HG02610 (cell line): Measurements from ENCODE around the gene CRYL1.

Experiments
- ATAC-seq: cut with Tn5 transposase; IDR thresholded peaks from one replicate; pipeline ENCODE4 v1.9.1; 2021; ENCODE audit warnings: mild to moderate bottlenecking, moderate library complexity; ENCODE audit not compliant: unreplicated experiment

Gene CRYL1

DNA sequence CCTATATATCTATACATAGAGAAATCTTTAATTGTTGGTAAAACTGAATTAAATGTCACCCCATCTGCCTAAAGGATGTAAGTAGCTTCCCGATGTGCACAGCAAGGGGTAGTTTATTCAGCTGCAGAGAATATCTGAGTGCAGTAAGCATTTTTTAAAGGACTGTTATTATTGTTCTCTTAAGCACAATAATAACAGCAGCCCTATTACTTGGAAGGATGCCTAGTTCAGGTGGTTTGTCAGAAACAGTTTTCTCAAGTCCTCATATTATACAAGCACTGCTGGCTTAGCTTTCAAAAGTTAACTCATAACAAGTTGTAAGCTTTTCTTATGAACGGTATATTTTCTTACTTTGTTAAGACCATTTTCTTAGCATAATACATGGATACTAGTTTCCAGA lies 142.6 kb downstream of the CRYL1 start:
- ATAC-seq, result no peak

DNA sequence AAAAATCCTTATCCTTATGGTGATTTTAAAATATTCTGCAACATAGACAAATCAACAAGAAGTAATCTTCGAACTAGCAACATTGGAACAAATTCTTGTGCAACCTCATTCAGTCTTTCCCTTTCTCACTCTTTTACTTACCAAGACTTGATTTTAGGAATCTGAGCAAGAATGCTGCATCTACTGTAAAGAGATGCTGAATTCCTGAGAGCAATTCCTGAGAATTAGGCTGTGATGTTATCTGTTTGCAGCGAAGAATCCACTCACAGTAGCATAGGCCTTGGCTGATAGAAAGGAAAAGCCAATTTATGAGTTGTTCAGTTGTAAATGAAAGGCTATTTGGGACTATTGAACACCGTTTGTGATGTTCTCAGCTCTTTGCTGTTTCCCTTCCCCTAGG lies 144.3 kb downstream of the CRYL1 start:
- ATAC-seq, result no peak

DNA sequence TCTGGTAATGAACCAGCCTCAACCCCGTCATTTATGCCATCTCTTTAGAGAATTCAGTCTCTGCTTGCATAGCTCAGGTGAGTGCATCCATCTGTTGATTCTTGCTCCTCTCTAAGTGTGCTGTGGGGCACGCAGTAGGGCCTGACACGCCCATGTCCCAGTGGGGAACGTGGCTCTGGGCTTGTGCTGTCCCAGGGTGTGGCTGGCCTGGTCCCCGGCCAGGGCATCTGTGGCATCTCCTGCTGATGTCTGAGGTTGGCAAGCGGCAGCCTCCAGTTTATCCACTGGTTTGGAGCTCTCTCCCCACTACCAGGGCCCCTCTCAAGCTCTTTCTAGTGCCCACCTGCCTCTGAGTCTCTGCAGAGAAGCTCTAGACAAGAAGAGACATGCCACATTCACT lies 146.9 kb downstream of the CRYL1 start:
- ATAC-seq, result no peak

- no peak for ATAC-seq
These were observed 147.9 kb downstream of the CRYL1 start for GRCh38 chr13:20377720-20378119.

DNA sequence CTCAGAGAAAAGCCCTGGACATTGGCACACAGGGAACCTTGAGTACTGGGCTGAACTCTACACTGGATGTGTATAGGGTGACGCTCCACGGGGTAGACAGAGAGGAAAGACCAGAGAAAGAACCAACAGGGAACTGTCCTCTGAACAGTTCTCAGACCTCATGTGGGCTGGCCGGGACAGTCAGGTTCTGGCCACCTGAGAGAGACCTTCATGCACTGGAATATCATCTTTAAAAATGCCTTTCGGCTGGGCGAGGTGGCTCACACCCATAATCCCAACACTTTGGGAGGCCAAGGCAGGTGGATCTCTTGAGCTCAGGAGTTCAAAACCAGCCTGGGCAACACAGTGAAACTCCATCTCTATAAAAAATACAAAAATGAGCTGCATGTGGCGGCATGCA lies 149.8 kb downstream of the CRYL1 start:
- no peak for ATAC-seq

- no peak for ATAC-seq
These were observed 151.8 kb downstream of the CRYL1 start for GRCh38 chr13:20373861-20374260.

GRCh38 chr13:20371825-20372224 lies 153.8 kb downstream of the CRYL1 start:
- ATAC-seq, result no peak

DNA sequence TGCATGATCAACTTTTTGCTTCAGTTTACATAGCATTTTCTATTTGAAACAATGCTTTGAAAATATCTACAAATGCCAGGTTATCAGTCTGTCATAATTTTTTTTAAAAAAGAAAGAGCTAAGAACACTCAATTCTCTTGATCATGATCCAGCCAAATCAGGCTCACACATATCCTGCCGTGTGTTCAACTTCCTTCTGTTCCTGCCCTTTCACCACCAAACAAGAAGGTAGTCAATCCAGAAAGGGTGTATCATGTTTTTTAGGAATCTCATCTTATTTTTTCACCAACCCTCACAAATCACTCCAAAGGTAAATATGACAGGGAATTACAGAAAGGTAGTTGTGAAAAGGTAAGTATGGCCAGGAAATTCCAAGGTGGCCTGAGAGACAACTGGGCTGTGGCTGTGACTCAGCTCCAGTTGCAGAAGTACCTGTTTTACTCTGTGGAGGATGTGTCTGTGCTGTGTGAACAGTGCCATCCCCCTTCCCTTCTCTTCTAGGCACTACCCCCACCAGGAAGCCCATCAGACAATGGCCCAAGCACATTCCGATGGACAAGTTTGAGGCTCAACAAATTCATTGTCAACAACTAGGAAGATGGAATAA lies 154.7 kb downstream of the CRYL1 start:
- peak; percentile 44 for ATAC-seq

- peak; percentile 91 for ATAC-seq
These were observed 155.7 kb downstream of the CRYL1 start for GRCh38 chr13:20369886-20370361.

DNA sequence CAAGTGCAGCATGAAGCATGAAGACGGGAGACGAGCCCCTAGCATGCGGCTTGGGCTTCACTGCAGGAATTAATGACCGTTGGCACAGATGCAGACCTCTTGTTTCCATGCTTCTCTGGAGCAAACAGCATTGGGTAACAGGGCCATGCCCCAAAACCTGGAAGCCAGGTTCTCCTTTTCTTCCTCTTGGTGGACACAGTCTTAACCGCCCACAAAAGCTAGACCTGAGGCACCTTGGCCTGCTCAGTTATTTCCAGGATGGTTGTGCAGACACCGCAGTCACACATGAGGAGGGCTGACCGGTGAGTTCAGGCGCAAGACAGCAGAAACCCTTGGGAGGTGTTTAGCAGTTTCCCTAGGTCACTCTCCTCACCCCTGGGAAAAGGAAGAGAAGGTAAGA lies 159.6 kb downstream of the CRYL1 start:
- no peak for ATAC-seq

- no peak for ATAC-seq
These were observed 162.1 kb downstream of the CRYL1 start for GRCh38 chr13:20363603-20364002.

GRCh38 chr13:20363172-20363571 lies 162.5 kb downstream of the CRYL1 start:
- ATAC-seq, result no peak

DNA sequence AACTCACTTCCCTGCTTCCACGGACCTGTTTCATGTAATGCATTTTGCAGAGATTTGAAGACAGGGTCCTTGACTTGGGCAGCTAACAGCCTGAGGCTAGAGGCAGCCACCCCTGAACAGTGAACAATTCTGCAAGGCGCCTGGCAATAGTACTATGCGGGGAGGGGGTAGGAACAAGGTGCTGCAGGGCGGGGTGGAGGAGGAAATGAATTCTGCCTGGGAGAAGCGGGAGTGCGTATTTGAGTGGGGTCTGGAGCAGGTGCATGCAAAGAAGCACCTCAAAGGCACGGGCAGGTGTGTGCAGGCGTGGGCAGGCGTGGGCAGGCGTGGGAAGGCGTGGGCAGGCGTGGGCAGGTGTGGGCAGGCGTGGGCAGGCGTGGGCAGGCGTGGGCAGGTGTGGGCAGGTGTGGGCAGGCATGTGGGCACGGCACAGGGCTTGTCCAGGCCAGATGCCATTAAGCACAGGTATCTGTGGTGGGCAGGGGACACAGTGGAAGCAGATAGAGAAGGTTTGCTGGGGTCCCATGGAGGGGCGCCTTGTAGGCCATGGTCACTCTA lies 163.1 kb downstream of the CRYL1 start:
- no peak for ATAC-seq

GRCh38 chr13:20360835-20361412 lies 164.7 kb downstream of the CRYL1 start:
- ATAC-seq, result no peak

GRCh38 chr13:20360041-20360491 lies 165.6 kb downstream of the CRYL1 start:
- no peak for ATAC-seq

DNA sequence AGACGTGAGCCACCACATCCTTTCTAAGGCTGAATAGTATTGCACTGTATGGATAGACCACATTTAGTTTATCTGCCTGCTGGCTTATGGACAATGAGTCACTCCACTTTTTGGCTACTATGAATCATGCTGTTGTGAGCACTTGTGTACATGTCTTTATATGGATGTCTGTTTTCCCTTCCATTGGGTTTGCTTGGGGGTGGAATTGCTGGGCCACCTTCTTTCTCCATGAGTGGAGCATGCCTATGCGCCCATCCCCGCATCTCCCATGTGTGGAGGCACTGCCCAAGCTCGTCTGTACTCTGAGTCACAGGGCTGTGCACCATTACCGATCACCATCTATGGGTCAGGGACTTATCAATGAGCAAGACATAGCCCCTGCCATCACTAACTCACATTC lies 166.3 kb downstream of the CRYL1 start:
- ATAC-seq, result no peak

GRCh38 chr13:20358022-20358421 lies 167.6 kb downstream of the CRYL1 start:
- no peak for ATAC-seq

DNA sequence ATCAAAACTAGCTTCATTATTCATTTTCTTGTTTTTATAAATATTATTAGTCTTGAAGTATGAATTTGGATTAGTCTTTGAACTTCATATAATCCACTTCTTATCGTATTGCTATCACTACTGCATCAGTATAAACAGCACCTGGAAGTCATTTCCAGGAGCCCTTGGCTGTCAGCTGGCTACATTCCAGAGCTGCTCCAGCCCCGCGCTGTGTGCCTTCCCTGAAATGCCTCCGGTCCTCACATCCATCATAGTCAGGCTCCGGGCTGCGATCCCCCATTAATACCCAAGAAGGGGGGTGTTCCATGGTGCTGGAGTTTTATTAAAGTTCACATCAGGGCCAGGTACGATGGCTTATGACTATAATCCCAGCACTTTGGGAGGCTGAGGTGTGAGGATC lies 169.2 kb downstream of the CRYL1 start:
- ATAC-seq, result no peak

DNA sequence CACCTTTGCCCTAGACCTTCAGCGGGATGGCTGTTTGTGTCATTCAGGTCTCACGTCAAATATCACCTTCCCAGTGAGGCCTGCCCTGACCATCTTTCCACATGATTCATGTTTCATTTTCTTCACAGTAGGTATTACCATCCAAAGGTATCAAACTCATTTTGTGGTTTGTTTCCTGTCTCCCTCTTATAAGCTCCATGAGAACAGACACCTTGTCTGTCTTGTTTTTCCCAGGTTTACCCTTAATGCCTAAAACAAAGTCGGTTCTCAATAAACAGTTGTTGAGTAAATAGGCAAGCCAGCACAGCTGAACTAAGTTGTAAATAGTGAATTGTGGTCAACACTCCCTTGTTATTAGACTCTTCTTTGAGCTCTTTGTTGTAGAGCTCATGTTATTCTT lies 170.9 kb downstream of the CRYL1 start:
- no peak for ATAC-seq

DNA sequence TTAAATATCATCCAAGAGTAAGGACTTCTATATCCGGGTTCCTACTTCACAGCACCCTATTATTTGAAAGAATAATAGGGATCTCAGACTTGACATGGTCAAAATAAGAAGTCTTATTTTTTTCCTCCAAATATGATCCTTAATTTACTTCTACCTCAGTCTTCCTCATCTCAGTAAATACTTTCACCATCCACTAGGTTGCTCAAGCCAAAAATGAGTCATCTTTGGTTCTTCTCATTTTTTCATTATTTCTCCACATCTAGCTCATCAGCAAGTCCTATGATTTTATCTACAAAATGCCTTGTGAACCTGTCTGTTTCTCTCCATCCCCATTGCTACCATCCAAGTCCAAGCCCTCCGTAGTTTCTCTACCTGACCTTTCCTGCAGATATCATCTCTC lies 171.7 kb downstream of the CRYL1 start:
- no peak for ATAC-seq
